Psoas muscle (tissue), 8 donors: ENCODE data around the gene POLE3. TPM values are rescaled to one million over a fixed set of nuclear protein-coding genes. Genes with fewer than 3 reads are reported as not detected.
"Not testable (repeated sequence)": the region's sequence is repeated elsewhere in the genome, so short reads cannot be mapped to it uniquely, and the experiment has no call there.

Experiments used
- ATAC-seq, 4 donors: fragments of 200-7000 bp; cut with Tn5 transposase; one replicate each; pipeline ENCODE4 v1.9.1; 2020; ENCODE audit warnings: moderate library complexity in 3 of 4, mild to moderate bottlenecking in 2 of 4
- DNase-seq, 2 donors: peaks; one replicate each; pipeline ENCODE4 v3.0.0-alpha.2; 2020
- H3K27ac ChIP-seq: fragments of 200-600 bp; one replicate; pipeline ENCODE4 v1.8.0; 2022
- H3K27me3 ChIP-seq, 3 donors: fragments of 200-600 bp in 1 of 3; one replicate each; pipeline versions ENCODE4 v1.6.1 to v1.8.0; 2013 to 2022; ENCODE audit warnings: low read length in 2 of 3, mild to moderate bottlenecking in 2 of 3, moderate library complexity in 1 of 3; ENCODE audit not compliant: insufficient read depth in 3 of 3
- H3K36me3 ChIP-seq, 2 donors: fragments of 200-600 bp in 1 of 2; one replicate each; pipeline versions ENCODE4 v1.6.1 to v1.8.0; 2013 to 2022; ENCODE audit warnings: low read depth in 1 of 2, mild to moderate bottlenecking in 1 of 2, moderate library complexity in 1 of 2; ENCODE audit not compliant: insufficient read depth in 1 of 2
- H3K4me1 ChIP-seq: fragments of 200-600 bp; one replicate; pipeline ENCODE4 v1.8.0; 2022
- H3K4me3 ChIP-seq: fragments of 200-600 bp; one replicate; pipeline ENCODE4 v1.8.0; 2022; ENCODE audit warnings: mild to moderate bottlenecking
- H3K9me3 ChIP-seq: fragments of 200-600 bp; one replicate; pipeline ENCODE4 v1.8.0; 2022
- WGBS, 3 donors: extraction: QIAGEN DNeasy Blood & Tissue Kit; methylation state at CpG; one replicate each; pipeline versions ENCODE4 v1.1.6 to v1.1.7; 2013; 5-methylcytosine and 5-hydroxymethylcytosine counted together
- intact Hi-C, 2 donors: fragments of 100-400 bp; cut with DNase I; formaldehyde crosslinking; loops; one replicate each; pipeline versions ENCODE4 v1.11.0 to v1.14.2; 2022
- polyA plus RNA-seq, 3 donors: library from polyadenylated mRNA; stranded (reverse); fragments of 200-250 nt; gene quantifications; one replicate each; pipeline ENCODE4 v1.2.3, GENCODE V29; 2013
- total RNA-seq, 4 donors: library from RNA; stranded (reverse); fragmentation: NEBNext Ultra II Directional in 2 of 4; extraction: Animal tissue kit (Norgen Biotek cat#: 25700) in 2 of 4; gene quantifications; one replicate each; pipeline versions ENCODE4 v1.2.1 to v1.2.4, GENCODE V29; 2021 to 2023
- TF ChIP-seq, protein P1 (sequence below): fragments of 200-600 bp; IDR thresholded peaks from one replicate; pipeline ENCODE4 v1.8.0; 2022; ENCODE audit warnings: antibody characterized with exemption
- donor health status: healthy with polysubstance abuse.
- donor health status: DM: no; HTN: no; CAD: no; lungs with moderate emphysema.
- donor health status: Bipolar disorder and iron deficiency.
- donor health status: healthy.
- donor health status: DM: yes; HTN: yes; CAD: no.
- donor health status: DM: no; HTN: no; CAD: no.
- donor health status: DM: no; HTN: no; CAD: no.
- donor health status: DM: yes; HTN: yes; CAD: no.

Gene POLE3
- total and polyA plus RNA-seq, 7 donors, result 29.8 to 173 (median 45.4) TPM

DNA sequence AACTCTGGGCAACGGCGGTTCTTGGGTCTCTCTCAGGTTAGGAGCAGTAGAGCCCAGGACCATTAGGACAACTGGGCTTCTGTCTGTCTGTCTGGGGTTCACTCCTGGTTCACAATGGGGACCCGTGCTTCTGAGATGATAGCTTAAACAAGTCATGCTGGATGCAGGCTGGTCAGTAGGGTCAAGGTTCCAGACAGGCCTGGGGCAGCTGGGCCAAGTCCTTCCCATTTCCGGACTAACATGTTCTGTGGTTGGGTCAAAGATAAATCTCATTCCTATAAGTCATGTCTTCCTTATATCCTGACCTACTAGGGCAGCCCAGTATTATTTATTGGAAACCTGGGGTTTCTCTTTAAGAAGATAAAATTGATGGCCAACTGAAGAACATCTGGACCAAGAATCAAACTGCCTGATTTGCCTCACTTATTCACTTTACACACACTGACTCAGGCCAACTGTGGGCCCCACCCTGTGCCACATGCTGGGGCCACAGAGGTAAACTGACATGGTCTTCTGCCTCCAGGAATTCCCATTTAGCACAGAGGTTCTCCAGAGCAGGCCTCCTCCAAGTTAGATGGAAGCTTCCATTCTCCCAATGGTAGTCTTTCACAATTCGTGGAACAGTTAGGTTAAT is 42.0 kb downstream of the POLE3 start:
- TF ChIP-seq, protein P1, sequence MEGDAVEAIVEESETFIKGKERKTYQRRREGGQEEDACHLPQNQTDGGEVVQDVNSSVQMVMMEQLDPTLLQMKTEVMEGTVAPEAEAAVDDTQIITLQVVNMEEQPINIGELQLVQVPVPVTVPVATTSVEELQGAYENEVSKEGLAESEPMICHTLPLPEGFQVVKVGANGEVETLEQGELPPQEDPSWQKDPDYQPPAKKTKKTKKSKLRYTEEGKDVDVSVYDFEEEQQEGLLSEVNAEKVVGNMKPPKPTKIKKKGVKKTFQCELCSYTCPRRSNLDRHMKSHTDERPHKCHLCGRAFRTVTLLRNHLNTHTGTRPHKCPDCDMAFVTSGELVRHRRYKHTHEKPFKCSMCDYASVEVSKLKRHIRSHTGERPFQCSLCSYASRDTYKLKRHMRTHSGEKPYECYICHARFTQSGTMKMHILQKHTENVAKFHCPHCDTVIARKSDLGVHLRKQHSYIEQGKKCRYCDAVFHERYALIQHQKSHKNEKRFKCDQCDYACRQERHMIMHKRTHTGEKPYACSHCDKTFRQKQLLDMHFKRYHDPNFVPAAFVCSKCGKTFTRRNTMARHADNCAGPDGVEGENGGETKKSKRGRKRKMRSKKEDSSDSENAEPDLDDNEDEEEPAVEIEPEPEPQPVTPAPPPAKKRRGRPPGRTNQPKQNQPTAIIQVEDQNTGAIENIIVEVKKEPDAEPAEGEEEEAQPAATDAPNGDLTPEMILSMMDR, result no peak
- H3K9me3 ChIP-seq, result no peaks in the 10 kb centered on the region
- no peak overlapping the region for H3K4me3 ChIP-seq
- H3K4me1 ChIP-seq, result no peaks in the 10 kb centered on the region
- H3K27me3 ChIP-seq, result no peaks in the 10 kb centered on the region
- intact Hi-C loops, result no loop called here
- ATAC-seq, result no peak
- no peak for DNase-seq
- no peak overlapping the region for H3K27ac ChIP-seq
- 91 to 94% (median 92%) methylated on average over 5 of the region's 5 CpGs for WGBS, 3 donors
- peaks cover under 1 to 9% of the 10 kb centered on the region in 2 donors for H3K36me3 ChIP-seq

DNA sequence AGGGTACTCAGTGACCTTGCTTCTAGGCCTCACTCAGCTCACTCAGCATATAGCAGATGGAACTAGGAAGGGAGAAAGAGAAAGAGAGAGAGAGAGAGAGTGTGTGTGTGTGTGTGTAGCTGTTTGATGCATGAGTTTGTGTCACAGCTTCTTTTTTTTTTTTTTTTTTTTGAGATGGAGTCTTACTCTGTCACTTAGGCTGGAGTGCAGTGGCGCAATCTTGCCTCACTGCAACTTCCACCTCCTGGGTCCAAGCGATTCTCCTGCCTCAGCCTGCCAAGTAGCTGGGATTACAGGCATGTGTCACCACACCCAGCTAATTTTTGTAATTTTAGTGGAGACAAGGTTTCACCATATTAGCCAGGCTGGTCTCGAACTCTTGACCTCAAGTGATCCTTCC is 44.8 kb downstream of the POLE3 start:
- ATAC-seq, H3K27ac ChIP-seq, H3K36me3 ChIP-seq, H3K4me3 ChIP-seq, H3K9me3 ChIP-seq, intact Hi-C loops, H3K4me1 ChIP-seq, H3K27me3 ChIP-seq: not testable (repeated sequence)
- peak; percentile 45 to 59 for DNase-seq
- WGBS, 3 donors, result 81 to 89% (median 87%) methylated on average over 3 of the region's 3 CpGs

DNA sequence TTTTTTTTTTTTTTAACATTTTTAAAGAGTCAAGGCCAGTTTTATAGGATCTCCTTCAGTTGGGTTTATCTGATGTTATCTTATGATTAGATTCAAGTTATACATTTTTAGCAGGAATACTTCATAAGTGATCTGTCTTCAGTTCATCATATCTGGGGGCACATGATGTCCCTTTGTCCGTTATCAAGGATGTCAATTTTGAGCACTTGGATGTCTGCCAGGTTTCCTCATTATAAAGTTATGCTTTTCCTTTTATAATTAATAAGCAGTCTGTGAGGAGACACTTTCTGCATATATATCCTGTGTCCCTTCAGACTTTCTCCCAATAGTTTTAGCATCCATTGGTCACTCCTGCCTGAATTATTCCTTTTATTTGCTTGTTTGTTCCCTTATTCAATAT is 45.5 kb downstream of the POLE3 start:
- no peaks in the 10 kb centered on the region for H3K9me3 ChIP-seq
- H3K4me3 ChIP-seq, result no peak overlapping the region
- H3K4me1 ChIP-seq, result no peaks in the 10 kb centered on the region
- intact Hi-C loops, result no loop called here
- H3K36me3 ChIP-seq, result no peaks in the 10 kb centered on the region
- TF ChIP-seq, protein P1, result no peak
- DNase-seq (no peak), ATAC-seq (no peak)
- no peak overlapping the region for H3K27ac ChIP-seq
- WGBS, 3 donors, result 59 to 70% (median 59%) methylated on average over 1 of the region's 1 CpG
- no peaks in the 10 kb centered on the region for H3K27me3 ChIP-seq

DNA sequence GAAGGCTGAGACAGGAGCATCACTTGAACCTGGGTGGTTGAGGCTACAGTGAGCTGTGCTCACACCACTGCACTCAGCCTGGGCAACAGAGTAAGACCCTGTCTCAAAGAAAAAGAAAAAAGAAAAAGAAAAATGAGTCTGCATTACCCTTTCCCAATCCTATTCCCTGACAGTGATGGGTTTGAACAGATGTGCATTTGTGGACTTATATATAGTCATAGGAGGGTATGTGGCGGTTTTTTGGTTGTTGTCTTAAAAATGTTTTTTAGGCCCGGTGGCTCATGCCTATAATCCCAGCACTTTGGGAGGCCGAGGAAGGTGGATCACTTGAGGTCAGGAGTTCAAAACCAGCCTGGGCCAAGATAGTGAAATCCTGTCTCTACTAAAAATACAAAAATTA is 47.1 kb downstream of the POLE3 start:
- intact Hi-C loops, result no loop called here
- no peaks in the 10 kb centered on the region for H3K36me3 ChIP-seq
- H3K27me3 ChIP-seq, result no peaks in the 10 kb centered on the region
- H3K4me1 ChIP-seq, result no peaks in the 10 kb centered on the region
- WGBS, 3 donors, result 57 to 63% (median 61%) methylated on average over 3 of the region's 3 CpGs
- DNase-seq (no peak), ATAC-seq (no peak)
- TF ChIP-seq, protein P1, result no peak
- H3K27ac ChIP-seq, result no peak overlapping the region
- no peak overlapping the region for H3K4me3 ChIP-seq
- no peaks in the 10 kb centered on the region for H3K9me3 ChIP-seq

DNA sequence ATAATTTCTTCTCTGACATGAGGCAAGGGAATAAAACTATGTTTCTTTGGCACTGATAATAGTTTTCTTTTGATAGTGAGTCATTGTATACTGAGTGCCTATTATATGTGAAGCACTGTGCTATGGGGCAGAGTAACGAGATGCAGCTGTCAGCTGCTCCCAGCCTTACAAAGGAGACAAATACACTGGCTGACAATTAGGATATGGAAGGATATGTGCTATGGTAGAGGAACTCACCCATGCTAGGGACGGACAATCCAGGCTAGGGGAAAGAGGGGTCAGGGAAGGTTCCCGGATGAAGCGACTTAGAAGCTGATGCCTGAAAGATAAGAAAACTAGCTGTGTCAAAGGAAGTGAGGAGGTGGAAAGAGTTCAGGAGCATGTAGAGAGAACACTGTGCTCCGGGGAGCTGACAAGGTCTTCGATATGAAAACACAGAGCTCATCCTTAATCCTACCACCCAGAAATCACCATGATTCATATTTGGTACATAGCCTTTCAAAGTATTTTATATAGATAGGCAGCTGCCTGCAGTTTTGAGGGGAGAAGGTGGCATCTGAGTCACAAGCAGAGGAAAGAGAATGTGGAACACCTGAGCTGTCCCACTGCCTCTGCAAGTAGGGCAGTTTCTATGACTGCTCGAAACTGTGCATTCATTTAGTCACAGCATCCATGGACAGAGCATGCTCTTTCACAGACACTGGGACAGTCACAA is 49.0 kb downstream of the POLE3 start:
- Histone ChIP-seq H3K27ac (no peak overlapping the region), H3K27me3 (no peaks in the 10 kb centered on the region), H3K9me3 (no peaks in the 10 kb centered on the region), H3K4me3 (no peak overlapping the region), H3K4me1 (no peaks in the 10 kb centered on the region), H3K36me3 (no peaks in the 10 kb centered on the region)
- 61 to 73% (median 61%) methylated on average over 7 of the region's 7 CpGs for WGBS, 3 donors
- TF ChIP-seq, protein P1, result no peak
- ATAC-seq (no peak), DNase-seq (no peak)
- intact Hi-C loops, result no loop called here
